Liver (tissue), 9 donors: Measurements from ENCODE around the gene MICAL3. TPM values are rescaled to one million over a fixed set of nuclear protein-coding genes. Genes with fewer than 3 reads are reported as not detected.

Experiments
- DNase-seq: peaks from one replicate; pipeline ENCODE4 v3.0.0-alpha.2; 2017; ENCODE audit warnings: low spot score
- H3K27ac ChIP-seq, 2 donors: one replicate each; pipeline ENCODE4 v1.7.0; 2013; ENCODE audit warnings: inconsistent platforms in 2 of 2, low read length in 2 of 2, control low read depth in 1 of 2, low read depth in 1 of 2, mild to moderate bottlenecking in 1 of 2
- H3K27me3 ChIP-seq, 4 donors: one replicate each; pipeline versions ENCODE4 v1.6.1 to v1.7.0; 2013; ENCODE audit warnings: low read length in 3 of 4, inconsistent platforms in 1 of 4, mild to moderate bottlenecking in 1 of 4, moderate library complexity in 1 of 4; ENCODE audit not compliant: control insufficient read depth in 4 of 4, insufficient read depth in 4 of 4
- H3K36me3 ChIP-seq, 4 donors: one replicate each; pipeline versions ENCODE4 v1.6.1 to v1.7.0; 2013; ENCODE audit warnings: low read length in 3 of 4, mild to moderate bottlenecking in 3 of 4, low read depth in 1 of 4, moderate library complexity in 1 of 4; ENCODE audit not compliant: control insufficient read depth in 4 of 4, insufficient read depth in 3 of 4
- H3K4me1 ChIP-seq, 4 donors: one replicate each; pipeline versions ENCODE4 v1.6.1 to v1.7.0; 2013; ENCODE audit warnings: low read length in 3 of 4, mild to moderate bottlenecking in 3 of 4, moderate library complexity in 1 of 4; ENCODE audit not compliant: control insufficient read depth in 4 of 4, insufficient read depth in 4 of 4
- H3K4me3 ChIP-seq, 3 donors: one replicate each; pipeline versions ENCODE4 v1.6.1 to v1.7.0; 2013; ENCODE audit warnings: low read length in 3 of 3, control low read depth in 1 of 3, low read depth in 1 of 3, mild to moderate bottlenecking in 1 of 3
- H3K9ac ChIP-seq, 2 donors: one replicate each; pipeline ENCODE4 v1.7.0; 2013; ENCODE audit warnings: low read length in 2 of 2, mild to moderate bottlenecking in 2 of 2, moderate library complexity in 2 of 2, control low read depth in 1 of 2, low read depth in 1 of 2
- H3K9me3 ChIP-seq, 4 donors: one replicate each; pipeline versions ENCODE4 v1.6.1 to v1.7.0; 2013; ENCODE audit warnings: low read length in 3 of 4; ENCODE audit not compliant: control insufficient read depth in 4 of 4
- ATF3 ChIP-seq: IDR thresholded peaks from 2 replicates; pipeline ENCODE4 v1.6.1; 2016; ENCODE audit warnings: antibody characterized with exemption
- EGR1 ChIP-seq, 2 donors: IDR thresholded peaks; 2 replicates each; pipeline ENCODE4 v1.6.1; 2016 to 2018; ENCODE audit warnings: antibody characterized with exemption in 2 of 2, low read depth in 2 of 2
- HNF4A ChIP-seq, 2 donors: conservative IDR thresholded peaks; 2 replicates each; pipeline ENCODE4 v1.6.1; 2016; ENCODE audit warnings: antibody characterized with exemption in 2 of 2, mild to moderate bottlenecking in 2 of 2
- HNF4G ChIP-seq: IDR thresholded peaks from 2 replicates; pipeline ENCODE4 v1.6.1; 2016; ENCODE audit warnings: antibody characterized with exemption
- JUND ChIP-seq, 2 donors: IDR thresholded peaks; 2 replicates each; pipeline ENCODE4 v1.6.1; 2016; ENCODE audit warnings: antibody characterized with exemption in 2 of 2
- MAX ChIP-seq: IDR thresholded peaks from 2 replicates; pipeline ENCODE4 v1.6.1; 2016; ENCODE audit warnings: antibody characterized with exemption
- RAD21 ChIP-seq, 2 donors: IDR thresholded peaks; 2 replicates each; pipeline ENCODE4 v1.6.1; 2016; ENCODE audit warnings: antibody characterized with exemption in 2 of 2, mild to moderate bottlenecking in 2 of 2
- RXRA ChIP-seq, 2 donors: IDR thresholded peaks; 2 replicates each; pipeline ENCODE4 v1.6.1; 2017 to 2018; ENCODE audit warnings: antibody characterized with exemption in 2 of 2, mild to moderate bottlenecking in 1 of 2
- SP1 ChIP-seq: IDR thresholded peaks from 2 replicates; pipeline ENCODE4 v1.6.1; 2018; ENCODE audit warnings: antibody characterized with exemption, mild to moderate bottlenecking
- YY1 ChIP-seq: IDR thresholded peaks from 2 replicates; pipeline ENCODE4 v1.6.1; 2016; ENCODE audit warnings: antibody characterized with exemption, mild to moderate bottlenecking
- WGBS: extraction: QIAGEN DNeasy Blood & Tissue Kit; methylation state at CpG from one replicate; pipeline ENCODE4 v1.1.7; 2013; 5-methylcytosine and 5-hydroxymethylcytosine counted together
- polyA plus RNA-seq, 2 donors: library from polyadenylated mRNA; stranded (reverse) in 1 of 2; unstranded in 1 of 2; fragments of 200-250 nt in 1 of 2; fragments of >200 nt in 1 of 2; fragmentation: Nextera tagmentation in 1 of 2; extraction: Ambion mirVana in 1 of 2; gene quantifications; one replicate each; pipeline versions ENCODE4 v1.2.1 to v1.2.3, GENCODE V29; 2013 to 2015
- total RNA-seq, 2 donors: library from RNA; depleted of rRNA; stranded (reverse); fragments of >200 nt; gene quantifications; one replicate each; pipeline ENCODE4 v1.2.3, GENCODE V29; 2014
- TF ChIP-seq, protein P1 (sequence below): IDR thresholded peaks from 2 replicates; pipeline ENCODE4 v1.6.1; 2016; ENCODE audit warnings: antibody characterized with exemption, mild to moderate bottlenecking
- TF ChIP-seq, protein P2 (sequence below): IDR thresholded peaks from 2 replicates; pipeline ENCODE4 v1.6.1; 2016; ENCODE audit warnings: antibody characterized with exemption
- TF ChIP-seq, protein P3 (sequence below): fragments of 150-350 bp; IDR thresholded peaks from 2 replicates; pipeline ENCODE4 v1.5.1; 2017; ENCODE audit warnings: improper control_type of control experiment, low read depth, low read length; ENCODE audit not compliant: missing input control
- donor health status: healthy.
- donor health status: healthy.
- donor health status: healthy.
- donor health status: healthy.
- donor health status: healthy.

Gene MICAL3
- total and polyA plus RNA-seq, 4 donors: 6.4 to 38.4 (median 23.4) TPM

GRCh38 chr22:17831501-17832251, 192.7 kb downstream of the MICAL3 start:
- H3K4me1 ChIP-seq: peaks cover 1 to 63% (median 52%) of the 10 kb centered on the region in 4 donors
- no peaks in the 10 kb centered on the region for H3K9me3 ChIP-seq
- H3K4me3 ChIP-seq: no peak overlapping the region
- no peak overlapping the region for H3K9ac ChIP-seq
- peak overlapping the region; percentile 22 to 51 for H3K27ac ChIP-seq
- WGBS: 70% methylated on average over 17 of the region's 17 CpGs
- TF ChIP-seq JUND (IDR thresholded peaks at IDR 0.05): no peak
- TF ChIP-seq, protein P1, sequence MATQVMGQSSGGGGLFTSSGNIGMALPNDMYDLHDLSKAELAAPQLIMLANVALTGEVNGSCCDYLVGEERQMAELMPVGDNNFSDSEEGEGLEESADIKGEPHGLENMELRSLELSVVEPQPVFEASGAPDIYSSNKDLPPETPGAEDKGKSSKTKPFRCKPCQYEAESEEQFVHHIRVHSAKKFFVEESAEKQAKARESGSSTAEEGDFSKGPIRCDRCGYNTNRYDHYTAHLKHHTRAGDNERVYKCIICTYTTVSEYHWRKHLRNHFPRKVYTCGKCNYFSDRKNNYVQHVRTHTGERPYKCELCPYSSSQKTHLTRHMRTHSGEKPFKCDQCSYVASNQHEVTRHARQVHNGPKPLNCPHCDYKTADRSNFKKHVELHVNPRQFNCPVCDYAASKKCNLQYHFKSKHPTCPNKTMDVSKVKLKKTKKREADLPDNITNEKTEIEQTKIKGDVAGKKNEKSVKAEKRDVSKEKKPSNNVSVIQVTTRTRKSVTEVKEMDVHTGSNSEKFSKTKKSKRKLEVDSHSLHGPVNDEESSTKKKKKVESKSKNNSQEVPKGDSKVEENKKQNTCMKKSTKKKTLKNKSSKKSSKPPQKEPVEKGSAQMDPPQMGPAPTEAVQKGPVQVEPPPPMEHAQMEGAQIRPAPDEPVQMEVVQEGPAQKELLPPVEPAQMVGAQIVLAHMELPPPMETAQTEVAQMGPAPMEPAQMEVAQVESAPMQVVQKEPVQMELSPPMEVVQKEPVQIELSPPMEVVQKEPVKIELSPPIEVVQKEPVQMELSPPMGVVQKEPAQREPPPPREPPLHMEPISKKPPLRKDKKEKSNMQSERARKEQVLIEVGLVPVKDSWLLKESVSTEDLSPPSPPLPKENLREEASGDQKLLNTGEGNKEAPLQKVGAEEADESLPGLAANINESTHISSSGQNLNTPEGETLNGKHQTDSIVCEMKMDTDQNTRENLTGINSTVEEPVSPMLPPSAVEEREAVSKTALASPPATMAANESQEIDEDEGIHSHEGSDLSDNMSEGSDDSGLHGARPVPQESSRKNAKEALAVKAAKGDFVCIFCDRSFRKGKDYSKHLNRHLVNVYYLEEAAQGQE: no peak
- TF ChIP-seq MAX: no peak
- TF ChIP-seq RXRA (IDR thresholded peaks at IDR 0.05): no peak
- no peak for TF ChIP-seq SP1
- no peak for TF ChIP-seq EGR1 (IDR thresholded peaks at IDR 0.05; ENCODE audit: low read depth in 2 of 2)
- TF ChIP-seq RAD21 (IDR thresholded peaks at IDR 0.05): no peak
- TF ChIP-seq, protein P2, sequence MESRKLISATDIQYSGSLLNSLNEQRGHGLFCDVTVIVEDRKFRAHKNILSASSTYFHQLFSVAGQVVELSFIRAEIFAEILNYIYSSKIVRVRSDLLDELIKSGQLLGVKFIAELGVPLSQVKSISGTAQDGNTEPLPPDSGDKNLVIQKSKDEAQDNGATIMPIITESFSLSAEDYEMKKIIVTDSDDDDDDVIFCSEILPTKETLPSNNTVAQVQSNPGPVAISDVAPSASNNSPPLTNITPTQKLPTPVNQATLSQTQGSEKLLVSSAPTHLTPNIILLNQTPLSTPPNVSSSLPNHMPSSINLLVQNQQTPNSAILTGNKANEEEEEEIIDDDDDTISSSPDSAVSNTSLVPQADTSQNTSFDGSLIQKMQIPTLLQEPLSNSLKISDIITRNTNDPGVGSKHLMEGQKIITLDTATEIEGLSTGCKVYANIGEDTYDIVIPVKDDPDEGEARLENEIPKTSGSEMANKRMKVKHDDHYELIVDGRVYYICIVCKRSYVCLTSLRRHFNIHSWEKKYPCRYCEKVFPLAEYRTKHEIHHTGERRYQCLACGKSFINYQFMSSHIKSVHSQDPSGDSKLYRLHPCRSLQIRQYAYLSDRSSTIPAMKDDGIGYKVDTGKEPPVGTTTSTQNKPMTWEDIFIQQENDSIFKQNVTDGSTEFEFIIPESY: no peak
- TF ChIP-seq HNF4A (conservative IDR thresholded peaks at IDR 0.05): no peak
- no peak for TF ChIP-seq HNF4G
- no peak for TF ChIP-seq ATF3
- no peak for DNase-seq
- H3K36me3 ChIP-seq: peaks cover 0 to 18% (median 12%) of the 10 kb centered on the region in 4 donors
- H3K27me3 ChIP-seq: no peaks in the 10 kb centered on the region

- Histone ChIP-seq H3K27ac (peak overlapping the region; percentile 11 to 29), H3K9me3 (no peaks in the 10 kb centered on the region), H3K36me3 (peaks cover 2 to 24% (median 13%) of the 10 kb centered on the region in 4 donors), H3K27me3 (no peaks in the 10 kb centered on the region), H3K4me3 (no peak overlapping the region), H3K9ac (no peak overlapping the region), H3K4me1 (peaks cover 1 to 50% (median 40%) of the 10 kb centered on the region in 4 donors)
- WGBS: 41% methylated on average over 31 of the region's 31 CpGs
- DNase-seq: peak; percentile 95
- TF ChIP-seq YY1 (no peak), JUND (IDR thresholded peaks at IDR 0.05) (no peak), HNF4A (conservative IDR thresholded peaks at IDR 0.05) (peak in 1 of 2 donors; percentile 21), RXRA (IDR thresholded peaks at IDR 0.05) (peak in 1 of 2 donors; percentile 50), RAD21 (IDR thresholded peaks at IDR 0.05) (peak; percentile 99 to 100)
- TF ChIP-seq, protein P3, sequence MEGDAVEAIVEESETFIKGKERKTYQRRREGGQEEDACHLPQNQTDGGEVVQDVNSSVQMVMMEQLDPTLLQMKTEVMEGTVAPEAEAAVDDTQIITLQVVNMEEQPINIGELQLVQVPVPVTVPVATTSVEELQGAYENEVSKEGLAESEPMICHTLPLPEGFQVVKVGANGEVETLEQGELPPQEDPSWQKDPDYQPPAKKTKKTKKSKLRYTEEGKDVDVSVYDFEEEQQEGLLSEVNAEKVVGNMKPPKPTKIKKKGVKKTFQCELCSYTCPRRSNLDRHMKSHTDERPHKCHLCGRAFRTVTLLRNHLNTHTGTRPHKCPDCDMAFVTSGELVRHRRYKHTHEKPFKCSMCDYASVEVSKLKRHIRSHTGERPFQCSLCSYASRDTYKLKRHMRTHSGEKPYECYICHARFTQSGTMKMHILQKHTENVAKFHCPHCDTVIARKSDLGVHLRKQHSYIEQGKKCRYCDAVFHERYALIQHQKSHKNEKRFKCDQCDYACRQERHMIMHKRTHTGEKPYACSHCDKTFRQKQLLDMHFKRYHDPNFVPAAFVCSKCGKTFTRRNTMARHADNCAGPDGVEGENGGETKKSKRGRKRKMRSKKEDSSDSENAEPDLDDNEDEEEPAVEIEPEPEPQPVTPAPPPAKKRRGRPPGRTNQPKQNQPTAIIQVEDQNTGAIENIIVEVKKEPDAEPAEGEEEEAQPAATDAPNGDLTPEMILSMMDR: peak; percentile 99
Measured at GRCh38 chr22:17830043-17830961, 194.1 kb downstream of the MICAL3 start.
